CD4-positive, alpha-beta T cell treated with Interleukin-15 for 4 hours (primary cell): Measurements from ENCODE around the gene TOR1B.
A peak's percentile ranks its signal among the peaks of the same experiment; 100 is the strongest.
"Not testable (repeated sequence)": the region's sequence is repeated elsewhere in the genome, so short reads cannot be mapped to it uniquely, and the experiment has no call there.

Experiments
- DNase-seq: peaks from one replicate; pipeline ENCODE4 v3.0.0-alpha.2; 2020; ENCODE audit warnings: low spot score

The TOR1B gene

GRCh38 chr9:129776566-129776937 lies 26.4 kb upstream of the TOR1B start:
- DNase-seq = no peak

GRCh38 chr9:129776938-129777768 lies 25.8 kb upstream of the TOR1B start:
- peak; percentile 27 for DNase-seq

GRCh38 chr9:129777769-129778130 lies 25.2 kb upstream of the TOR1B start:
- DNase-seq = no peak

GRCh38 chr9:129778469-129778868 lies 24.5 kb upstream of the TOR1B start:
- no peak for DNase-seq

GRCh38 chr9:129779560-129780190 lies 23.3 kb upstream of the TOR1B start:
- no peak for DNase-seq

- no peak for DNase-seq
These were observed 21.9 kb upstream of the TOR1B start for GRCh38 chr9:129781131-129781530.

GRCh38 chr9:129781981-129782380 lies 21.0 kb upstream of the TOR1B start:
- DNase-seq = no peak

- peak; percentile 83 for DNase-seq
These were observed 19.2 kb upstream of the TOR1B start for GRCh38 chr9:129783516-129784361.

- not testable (repeated sequence) for DNase-seq
These were observed 18.0 kb upstream of the TOR1B start for GRCh38 chr9:129784970-129785369.

GRCh38 chr9:129785866-129786265 lies 17.1 kb upstream of the TOR1B start:
- no peak for DNase-seq

GRCh38 chr9:129786481-129786880 lies 16.5 kb upstream of the TOR1B start:
- DNase-seq = no peak

- DNase-seq = no peak
These were observed 8.4 kb upstream of the TOR1B start for GRCh38 chr9:129794549-129794948.

GRCh38 chr9:129796029-129796428 lies 7.0 kb upstream of the TOR1B start:
- not testable (repeated sequence) for DNase-seq

- DNase-seq = no peak
These were observed 4.0 kb upstream of the TOR1B start for GRCh38 chr9:129798973-129799372.

- DNase-seq = no peak
These were observed 1.5 kb upstream of the TOR1B start for GRCh38 chr9:129801504-129801903.

- DNase-seq = no peak
These were observed 684 bp downstream of the TOR1B start for GRCh38 chr9:129803676-129804060.

GRCh38 chr9:129806061-129806460 lies 3.1 kb downstream of the TOR1B start:
- DNase-seq = no peak

GRCh38 chr9:129809346-129809745 lies 6.4 kb downstream of the TOR1B start:
- DNase-seq = no peak

GRCh38 chr9:129810116-129810515 lies 7.1 kb downstream of the TOR1B start:
- DNase-seq = no peak

GRCh38 chr9:129810788-129811187 lies 7.8 kb downstream of the TOR1B start:
- DNase-seq = no peak

- DNase-seq = no peak
These were observed 9.0 kb downstream of the TOR1B start for GRCh38 chr9:129811967-129812363.

GRCh38 chr9:129812385-129812784 lies 9.4 kb downstream of the TOR1B start:
- no peak for DNase-seq

GRCh38 chr9:129813661-129814060 lies 10.7 kb downstream of the TOR1B start:
- DNase-seq = no peak
